Daoy (cell line): ENCODE data around the gene HPS5. TPM values are rescaled to one million over a fixed set of nuclear protein-coding genes. Genes with fewer than 3 reads are reported as not detected.
"Not testable (repeated sequence)": the region's sequence is repeated elsewhere in the genome, so short reads cannot be mapped to it uniquely, and the experiment has no call there.

Experiments used
- DNase-seq: peaks from one replicate; pipeline ENCODE4 v3.0.0-alpha.2; 2015; ENCODE audit warnings: low read depth
- total RNA-seq: library from RNA; depleted of rRNA; stranded (reverse); fragments of >200 nt; shearing (Covaris generic); gene quantifications from 2 replicates; pipeline ENCODE4 v1.2.3, GENCODE V29; 2014

The HPS5 gene
- total RNA-seq, 1 experiment from 2014 or later: 32.9 TPM

DNA sequence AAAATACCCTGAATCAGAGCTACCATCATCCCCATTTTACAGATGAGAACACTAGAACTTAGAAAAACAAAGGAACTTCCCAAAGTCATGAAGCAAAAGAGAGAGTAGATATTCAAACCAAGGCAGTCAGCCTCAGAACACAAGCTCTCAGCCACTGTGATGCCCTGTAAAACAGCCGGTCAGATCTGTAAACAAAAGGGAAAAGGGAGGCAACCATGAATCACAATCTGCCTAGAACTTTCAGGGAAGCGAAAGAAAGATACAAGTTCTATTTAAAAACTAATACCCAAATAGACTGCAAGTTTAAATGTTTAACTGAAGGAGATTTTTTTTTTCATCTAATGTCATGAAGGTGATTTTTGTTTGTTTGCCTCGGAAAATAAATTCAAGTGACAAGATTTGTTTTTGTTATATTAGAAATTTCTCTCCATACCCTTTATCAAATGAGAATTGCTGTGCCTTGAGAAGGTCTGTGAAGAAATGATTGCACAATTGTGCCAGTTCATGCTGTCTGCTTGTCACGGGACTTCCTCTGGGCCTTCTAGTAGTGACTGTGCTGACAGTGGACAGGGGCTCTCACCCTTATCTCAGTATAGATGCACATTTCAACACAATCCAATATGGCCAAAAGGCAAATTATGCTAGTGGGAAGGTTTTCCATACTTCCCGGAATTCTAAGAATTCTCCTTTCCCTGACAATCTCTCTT, 44.2 kb downstream of the HPS5 start:
- DNase-seq: no peak

- no peak for DNase-seq
Observed at GRCh38 chr11:18271206-18271605, 50.7 kb downstream of the HPS5 start.

GRCh38 chr11:18270102-18270501, 51.8 kb downstream of the HPS5 start:
- DNase-seq: no peak

DNA sequence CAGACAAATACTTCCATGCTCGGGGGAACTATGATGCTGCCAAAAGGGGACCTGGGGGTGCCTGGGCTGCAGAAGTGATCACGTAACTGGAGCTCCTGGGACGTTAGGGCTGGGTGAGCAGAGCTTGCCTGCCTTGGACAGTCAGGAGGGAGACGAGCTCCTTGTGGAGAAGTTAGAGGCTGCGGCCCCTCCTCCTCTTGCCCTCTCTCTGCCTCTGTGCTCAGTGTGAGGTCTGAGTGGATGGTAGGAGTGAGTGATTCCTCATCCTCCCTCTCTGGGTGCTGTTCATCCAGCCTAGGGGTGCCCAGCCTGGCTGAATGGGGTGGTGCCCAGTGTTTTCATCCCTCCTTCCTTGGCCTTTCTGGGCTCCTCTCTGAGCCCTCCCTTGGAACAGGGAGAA, 52.7 kb downstream of the HPS5 start:
- not testable (repeated sequence) for DNase-seq

- DNase-seq: not testable (repeated sequence)
Observed at GRCh38 chr11:18267335-18268133, 54.4 kb downstream of the HPS5 start.

GRCh38 chr11:18265949-18266348, 56.0 kb downstream of the HPS5 start, which contains the start of gene SAA1:
Gene SAA1, plus strand, starts transcription at chr11:18266264. Its CDS starts 624 bp downstream, at chr11:18266888.
- peak; percentile 24 for DNase-seq

GRCh38 chr11:18264677-18265555, 57.0 kb downstream of the HPS5 start:
- DNase-seq: no peak

DNA sequence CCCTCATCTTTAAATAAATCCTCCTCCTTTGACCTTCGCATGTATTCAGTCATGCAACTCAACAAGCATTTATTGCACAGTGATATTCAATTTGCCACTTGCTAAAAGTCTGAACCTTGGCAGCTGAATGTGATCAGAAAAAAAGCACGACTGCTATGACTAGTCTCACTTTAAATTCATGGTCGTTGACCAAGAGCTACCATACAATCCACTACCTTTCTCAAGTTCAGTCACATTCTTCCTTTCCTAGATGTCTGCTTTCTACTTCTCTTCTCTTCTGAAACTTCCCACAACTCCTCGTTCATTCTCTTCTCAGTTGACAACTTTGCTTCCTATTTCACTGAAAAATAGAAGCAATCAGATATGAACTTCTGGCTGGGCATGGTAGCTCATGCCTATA, 57.9 kb downstream of the HPS5 start:
- no peak for DNase-seq

- DNase-seq: not testable (repeated sequence)
Observed at GRCh38 chr11:18262681-18263350, 59.1 kb downstream of the HPS5 start.

DNA sequence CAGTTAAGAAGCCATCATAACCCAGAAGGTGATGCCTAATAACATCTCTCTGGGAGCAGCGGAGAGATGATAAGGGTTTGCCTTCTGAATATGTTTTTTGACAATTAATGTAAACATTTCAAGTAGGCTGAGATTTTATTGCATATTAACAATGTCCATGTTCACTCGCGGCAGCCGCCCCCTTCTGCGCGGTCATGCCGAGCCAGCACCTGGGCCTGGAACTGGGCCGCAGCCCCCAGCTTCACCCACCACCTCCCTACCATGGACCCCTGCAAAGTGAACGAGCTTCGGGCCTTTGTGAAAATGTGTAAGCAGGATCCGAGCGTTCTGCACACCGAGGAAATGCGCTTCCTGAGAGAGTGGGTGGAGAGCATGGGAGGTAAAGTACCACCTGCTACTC, 60.2 kb downstream of the HPS5 start:
- no peak for DNase-seq

DNA sequence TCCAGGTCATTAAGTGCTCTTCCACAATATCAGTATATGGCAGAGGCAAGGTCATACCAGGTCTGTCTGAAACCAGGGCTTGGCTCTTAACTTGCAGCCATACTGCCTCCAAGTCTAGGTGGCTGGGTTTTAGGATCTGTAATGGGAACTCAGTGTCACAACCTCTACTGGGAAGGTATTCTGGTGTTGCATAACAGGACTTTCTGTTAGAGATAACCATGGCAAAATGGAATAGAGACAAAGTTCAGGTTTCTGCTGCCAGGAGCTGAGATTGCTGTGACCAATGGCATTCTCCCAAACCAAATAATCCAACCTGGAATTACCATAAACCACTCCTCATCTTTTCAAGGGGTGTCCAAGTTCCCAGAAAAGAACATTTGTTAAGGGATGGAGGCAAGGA, 62.7 kb downstream of the HPS5 start:
- no peak for DNase-seq

DNA sequence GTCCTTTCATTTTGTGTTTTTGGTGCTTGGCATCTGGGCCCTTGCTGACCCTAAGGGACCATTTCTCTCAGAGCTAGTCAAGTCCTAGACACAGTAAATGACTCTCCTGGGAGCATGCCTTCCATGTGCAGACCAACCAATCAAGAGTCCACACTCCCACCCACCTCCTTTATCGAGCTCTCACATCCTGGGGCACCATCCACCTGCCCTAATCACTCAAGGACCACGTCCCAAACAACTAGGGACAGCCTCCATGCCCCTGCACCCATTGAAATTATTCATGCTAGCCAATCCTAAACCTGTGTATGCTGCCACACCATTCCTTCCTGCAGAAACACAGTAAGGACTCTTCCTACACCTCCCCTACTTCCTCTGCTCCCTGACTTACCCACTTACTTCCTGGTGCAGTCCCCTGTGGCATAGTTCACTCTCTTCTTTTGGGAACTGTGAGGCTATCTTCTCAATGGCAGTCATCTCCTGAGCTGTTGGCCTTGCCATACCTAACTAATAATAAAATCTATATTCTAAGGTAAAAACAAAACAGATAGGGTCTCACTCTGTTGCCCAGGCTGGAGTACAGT, 67.1 kb downstream of the HPS5 start:
- no peak for DNase-seq

- no peak for DNase-seq
Observed at GRCh38 chr11:18253778-18254338, 68.1 kb downstream of the HPS5 start.

- DNase-seq: no peak
Observed at GRCh38 chr11:18253233-18253632, 68.7 kb downstream of the HPS5 start.

GRCh38 chr11:18248561-18248960, 73.4 kb downstream of the HPS5 start, which contains the start of gene SAA2:
Gene SAA2, minus strand, starts transcription at chr11:18248668. Its CDS starts 657 bp downstream, at chr11:18248011.
- peak; percentile 31 for DNase-seq

GRCh38 chr11:18247191-18247581, 74.8 kb downstream of the HPS5 start:
- DNase-seq: not testable (repeated sequence)

- not testable (repeated sequence) for DNase-seq
Observed at GRCh38 chr11:18246379-18247190, 75.4 kb downstream of the HPS5 start.

DNA sequence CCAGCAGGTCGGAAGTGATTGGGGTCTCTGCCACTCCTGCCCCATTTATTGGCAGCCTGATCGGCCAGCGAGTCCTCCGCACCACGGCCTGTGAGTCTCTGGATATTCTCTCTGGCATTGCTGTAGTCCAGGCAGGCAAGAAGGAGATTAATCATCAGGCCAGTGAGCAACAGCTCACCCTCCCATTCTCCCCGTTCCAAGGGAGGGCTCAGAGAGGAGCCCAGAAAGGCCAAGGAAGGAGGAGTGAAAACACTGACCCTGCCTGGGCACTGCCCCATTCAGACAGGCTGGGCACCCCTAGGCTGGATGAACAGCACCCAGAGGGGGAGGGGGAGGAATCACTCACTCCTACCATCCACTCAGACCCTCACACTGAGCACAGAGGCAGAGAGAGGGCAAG, 76.5 kb downstream of the HPS5 start:
- DNase-seq: no peak

GRCh38 chr11:18243783-18244362, 78.1 kb downstream of the HPS5 start:
- DNase-seq: peak; percentile 70
